NCI-H526 (cell line): ENCODE measurements around the gene EVA1C.
"Not testable (repeated sequence)": the region's sequence is repeated elsewhere in the genome, so short reads cannot be mapped to it uniquely, and the experiment has no call there.

ENCODE experiments used
- DNase-seq, 2 experiments: peaks; one replicate each; lab custom pipeline; 2025; lab: John Stamatoyannopoulos, UW

Gene EVA1C

DNA sequence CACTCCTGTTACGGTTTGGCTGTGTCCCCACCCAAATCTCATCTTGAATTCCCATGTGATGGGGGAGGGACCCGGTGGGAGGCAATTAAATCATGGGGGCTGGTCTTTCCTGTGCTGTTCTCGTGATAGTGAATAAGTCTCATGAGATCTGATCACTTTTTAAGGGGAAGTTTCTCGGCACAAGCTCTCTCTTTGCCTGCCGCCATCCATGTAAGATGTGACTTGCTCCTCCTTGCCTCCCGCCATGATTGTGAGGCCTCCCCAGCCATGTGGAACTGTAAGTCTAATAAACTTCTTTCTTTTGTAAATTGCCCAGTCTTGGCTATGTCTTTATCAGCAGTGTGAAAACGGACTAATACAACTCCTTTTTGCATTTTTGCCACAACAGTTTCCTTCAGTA lies 118.3 kb downstream of the EVA1C start:
- DNase-seq: not testable (repeated sequence)

DNA sequence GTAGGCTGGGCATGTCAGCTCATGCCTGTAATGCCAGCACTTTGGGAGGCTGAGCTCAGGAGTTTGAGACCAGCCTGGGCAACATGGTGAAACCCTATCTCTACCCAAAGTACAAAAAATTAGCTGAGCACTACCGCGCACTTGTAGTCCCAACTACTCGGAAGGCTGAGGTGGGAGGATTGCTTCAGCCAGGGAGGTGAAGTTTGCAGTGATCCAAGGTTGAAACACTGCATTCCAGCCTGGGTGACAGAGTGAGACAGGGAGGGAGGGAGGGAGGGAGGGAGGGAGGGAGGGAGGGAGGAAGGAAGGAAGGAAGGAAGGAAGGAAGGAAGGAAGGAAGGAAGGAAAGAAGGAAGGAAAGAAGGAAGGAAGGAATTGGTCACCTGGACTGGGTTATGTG lies 119.1 kb downstream of the EVA1C start:
- DNase-seq: not testable (repeated sequence)

DNA sequence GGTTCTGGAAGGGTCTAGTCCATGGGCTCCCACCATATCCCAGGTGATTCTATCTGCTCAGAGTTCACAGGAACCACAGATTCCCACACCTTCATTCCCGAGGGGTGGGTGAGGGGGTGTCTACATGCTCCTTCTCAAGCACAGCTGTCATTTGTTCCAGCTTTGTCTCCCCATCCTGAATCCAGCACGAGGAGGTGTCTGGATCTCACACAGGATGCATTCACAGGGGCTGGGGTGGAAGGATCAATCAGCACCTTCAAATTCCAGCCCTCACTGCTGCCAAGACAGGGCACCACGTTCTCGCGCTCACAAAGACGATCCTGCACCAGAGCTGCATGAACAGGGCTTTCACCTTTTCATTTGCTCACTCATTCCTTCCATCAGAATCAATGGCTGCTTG lies 120.1 kb downstream of the EVA1C start:
- DNase-seq: no peak

DNA sequence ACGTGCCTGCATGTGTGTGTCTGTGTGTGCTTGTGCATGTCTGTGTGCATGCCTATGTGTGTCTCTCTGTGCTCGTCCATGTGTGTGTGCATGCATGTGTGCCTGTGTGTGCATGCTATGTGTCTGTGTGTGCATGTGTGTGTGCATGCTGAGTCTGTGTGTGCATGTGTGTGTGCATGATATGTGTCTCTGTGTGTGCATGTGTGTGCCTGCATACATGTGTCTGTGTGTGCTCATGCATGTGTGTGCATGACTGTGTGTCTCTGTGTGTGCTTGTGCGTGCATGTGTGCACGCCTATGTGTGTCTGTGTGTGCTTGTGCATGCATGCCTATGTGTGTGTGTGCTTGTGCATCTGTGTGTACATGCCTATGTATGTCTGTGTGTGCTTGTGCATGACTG lies 120.5 kb downstream of the EVA1C start:
- DNase-seq: no peak

DNA sequence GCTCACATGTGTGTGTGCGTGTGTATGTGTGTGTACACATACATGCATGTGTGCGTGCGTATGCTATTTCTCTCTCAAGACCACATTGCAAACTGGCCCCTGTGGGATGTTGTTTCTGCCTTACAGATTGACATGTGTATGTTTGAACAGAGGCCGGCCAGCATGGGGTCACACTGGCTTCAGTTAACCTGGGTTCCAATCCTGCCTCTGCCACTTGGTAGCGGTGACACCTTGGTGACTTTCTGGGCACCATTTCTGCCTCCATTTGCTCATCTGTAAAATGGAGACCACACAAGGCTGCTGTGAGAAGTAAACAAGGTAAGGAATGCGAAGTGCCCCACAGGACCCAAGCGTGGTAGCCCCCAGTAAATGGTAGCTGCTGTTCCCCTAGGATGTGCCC lies 121.1 kb downstream of the EVA1C start:
- DNase-seq: no peak

DNA sequence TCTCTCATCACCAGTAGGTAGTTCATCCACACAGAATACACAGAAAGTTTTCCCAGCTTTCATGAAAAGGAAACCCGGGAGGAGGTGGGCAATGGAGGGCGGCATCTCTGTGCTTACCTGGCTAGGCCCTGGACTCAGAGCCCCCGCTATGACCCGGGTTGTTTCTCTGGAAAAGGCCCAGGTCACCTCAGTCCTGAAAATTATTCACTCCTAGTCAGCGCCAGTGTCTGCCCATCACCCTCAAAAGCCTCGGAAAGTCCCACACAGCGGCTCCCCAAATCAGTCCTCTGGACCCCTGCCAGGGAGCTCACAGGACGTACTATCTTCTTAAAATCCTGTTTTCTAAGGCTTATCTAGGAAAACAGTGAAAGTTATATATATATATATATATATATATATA lies 121.6 kb downstream of the EVA1C start:
- no peak for DNase-seq

DNA sequence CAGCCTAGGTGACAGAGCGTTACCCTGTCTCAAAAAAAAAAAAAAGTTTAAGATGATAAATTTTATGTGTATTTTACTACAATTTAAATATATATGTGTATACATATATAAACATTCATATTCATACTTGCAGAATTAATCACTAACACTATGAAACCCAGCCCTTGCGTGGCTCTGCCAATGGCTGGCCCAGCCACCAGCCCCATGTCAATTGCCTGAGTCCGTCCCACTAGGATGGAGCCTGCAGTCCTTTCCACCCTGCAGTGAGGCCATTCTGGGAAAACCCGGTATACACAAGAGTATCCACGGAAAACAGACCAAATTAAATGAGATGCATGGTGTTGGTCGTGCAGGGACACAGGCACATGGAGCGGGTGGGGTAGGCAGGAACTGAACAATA lies 123.1 kb downstream of the EVA1C start:
- no peak for DNase-seq

DNA sequence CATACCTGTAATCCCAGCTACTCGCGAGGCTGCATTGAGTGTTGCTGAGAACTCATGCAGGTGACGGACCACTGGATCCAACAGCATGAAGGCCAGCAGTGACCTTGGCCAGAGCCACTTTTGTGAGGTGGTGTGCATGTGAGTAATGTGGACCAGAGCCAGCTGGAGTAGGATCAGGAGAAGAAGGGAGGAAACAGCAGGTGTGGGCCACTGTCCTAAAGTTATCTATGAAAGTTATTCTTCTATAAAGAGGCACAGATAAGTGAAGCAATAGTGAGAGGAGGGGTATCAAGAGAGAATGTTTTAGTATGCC lies 125.0 kb downstream of the EVA1C start:
- DNase-seq: no peak

DNA sequence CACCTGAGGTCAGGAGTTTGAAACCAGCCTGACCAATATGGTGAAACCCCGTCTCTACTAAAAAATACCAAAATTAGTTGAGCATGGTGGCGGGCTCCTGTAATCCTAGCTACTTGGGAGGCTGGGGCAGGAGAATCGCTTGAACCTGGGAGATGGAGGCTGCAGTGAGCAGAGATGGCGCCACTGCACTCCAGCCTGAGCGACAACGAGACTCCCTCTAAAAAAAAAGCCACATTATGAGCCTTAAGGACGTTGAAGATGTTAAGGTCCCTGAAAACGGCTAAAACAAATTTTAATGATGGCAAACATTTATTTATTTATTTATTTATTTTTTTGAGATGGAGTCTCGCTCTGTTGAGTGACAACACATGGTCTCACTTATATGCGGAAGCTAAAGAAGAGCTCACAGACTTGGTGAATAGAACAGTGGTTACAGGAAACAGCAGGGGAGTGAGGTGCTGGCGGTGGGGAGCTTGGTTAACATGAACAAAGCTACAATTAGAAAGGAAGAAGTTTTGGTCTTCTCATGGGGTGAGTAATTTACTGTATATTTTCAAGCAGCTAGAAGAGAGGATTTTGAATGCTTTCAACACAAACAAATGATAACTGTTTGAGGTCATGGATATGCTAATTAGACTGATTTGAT lies 125.8 kb downstream of the EVA1C start:
- no peak for DNase-seq

DNA sequence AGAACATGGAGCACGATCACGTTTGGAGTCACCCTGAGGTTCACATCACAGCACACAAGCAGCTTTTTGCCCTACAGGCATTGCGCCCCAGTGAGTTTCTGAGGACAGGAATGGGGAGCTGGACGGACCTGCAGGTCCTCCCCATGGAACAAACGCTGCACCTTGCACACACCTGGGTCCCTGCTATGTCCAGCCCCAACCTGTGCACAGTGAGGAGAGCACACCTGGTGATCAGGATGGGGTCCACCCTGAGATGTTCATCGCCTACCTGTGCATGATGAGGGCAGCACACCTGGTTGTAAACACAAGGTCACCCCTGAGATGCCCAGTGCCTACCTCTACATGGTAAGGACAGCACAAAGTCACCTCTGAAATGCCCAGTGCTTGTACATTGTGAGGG lies 126.9 kb downstream of the EVA1C start:
- DNase-seq: no peak

DNA sequence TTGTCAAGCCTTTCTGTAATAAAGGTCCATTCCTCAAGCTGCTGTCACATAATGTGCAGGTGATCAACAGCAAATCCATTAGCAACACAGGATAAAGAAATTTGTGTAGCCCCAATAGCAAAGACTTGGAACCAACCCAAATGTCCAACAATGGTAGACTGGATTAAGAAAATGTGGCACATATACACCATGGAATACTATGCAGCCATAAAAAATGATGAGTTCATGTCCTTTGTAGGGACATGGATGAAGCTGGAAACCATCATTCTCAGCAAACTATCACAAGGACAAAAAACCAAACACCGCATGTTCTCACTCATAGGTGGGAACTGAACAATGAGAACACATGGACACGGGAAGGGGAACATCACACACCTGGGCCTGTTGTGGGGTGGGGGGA lies 130.6 kb downstream of the EVA1C start:
- not testable (repeated sequence) for DNase-seq

DNA sequence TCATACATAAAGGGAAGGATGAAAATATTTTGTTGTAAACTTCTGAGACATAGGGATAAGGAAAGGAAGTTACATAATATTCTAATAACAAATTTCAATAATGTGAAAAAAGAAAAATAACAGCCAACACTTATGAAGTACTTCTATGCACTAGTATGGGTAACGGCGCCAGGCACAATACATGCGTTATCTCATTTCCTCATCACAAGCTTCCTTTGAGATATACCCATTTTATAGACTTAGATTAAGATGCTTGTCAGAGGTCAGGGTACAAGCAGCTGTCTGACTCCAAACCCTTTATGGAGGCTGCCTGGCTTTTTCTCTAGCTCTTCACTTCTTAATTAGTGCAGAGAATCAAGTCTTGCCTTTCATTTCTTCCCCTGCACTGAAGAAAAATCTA lies 131.5 kb downstream of the EVA1C start:
- DNase-seq: no peak

DNA sequence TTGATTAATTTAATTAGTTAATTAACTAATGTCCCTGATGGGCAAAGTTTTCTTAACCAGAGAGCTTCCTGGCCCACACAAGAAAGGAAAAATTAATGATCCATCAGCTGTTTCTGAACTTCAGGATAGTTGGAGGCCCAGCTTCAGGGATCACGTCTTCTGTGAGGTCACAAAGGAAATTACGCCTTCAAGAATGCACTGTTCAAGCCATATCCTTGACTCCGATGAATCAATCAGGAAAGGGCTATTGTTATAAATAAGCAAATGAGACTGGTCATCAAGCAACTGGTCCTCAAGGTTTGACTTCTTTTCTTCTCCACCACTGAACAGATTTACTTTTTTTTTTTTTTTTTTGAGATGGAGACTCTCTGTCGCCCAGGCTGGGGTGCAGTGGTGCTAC lies 132.2 kb downstream of the EVA1C start:
- DNase-seq: no peak

DNA sequence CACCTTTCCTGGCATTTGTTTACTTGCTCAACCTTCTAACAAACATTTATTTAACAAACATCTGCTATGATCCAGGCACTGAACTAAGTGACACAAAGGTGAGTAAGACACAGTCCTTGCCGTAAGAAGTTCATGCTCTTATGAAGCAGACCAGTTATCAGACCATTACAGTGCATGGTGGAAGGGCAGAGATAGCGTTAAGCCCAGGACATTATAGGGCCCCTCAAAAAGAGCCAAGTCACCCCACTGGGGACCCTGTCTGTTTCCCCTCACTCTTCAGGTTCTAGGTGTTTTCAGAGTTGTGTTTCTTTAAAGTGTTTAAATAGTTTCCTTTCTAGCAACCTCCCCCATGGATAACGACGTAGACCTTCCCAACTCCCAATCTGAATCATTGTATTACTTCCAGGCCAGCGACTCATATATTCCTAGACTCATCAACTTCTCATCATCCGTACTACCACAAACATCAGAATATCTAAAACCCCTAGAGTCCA lies 133.5 kb downstream of the EVA1C start:
- no peak for DNase-seq

DNA sequence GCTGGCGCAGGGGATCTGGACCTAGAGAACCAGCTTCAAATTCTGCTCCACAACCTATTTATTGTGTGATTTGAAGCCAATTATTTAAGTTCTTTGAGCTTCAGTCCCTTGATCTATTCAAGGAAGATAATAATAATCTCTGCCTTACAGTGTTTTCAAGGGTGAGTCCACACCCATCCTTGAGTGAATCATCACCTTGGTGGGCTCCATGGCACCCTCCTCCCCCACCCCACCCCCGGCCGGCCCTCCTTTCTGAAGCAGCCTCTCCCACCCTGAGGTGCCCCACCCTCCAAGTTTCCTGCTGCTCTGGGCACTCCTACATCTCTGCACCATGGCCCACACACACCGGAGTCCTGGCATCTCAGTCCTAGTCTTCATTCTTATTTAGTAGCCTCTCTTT lies 134.5 kb downstream of the EVA1C start:
- no peak for DNase-seq

DNA sequence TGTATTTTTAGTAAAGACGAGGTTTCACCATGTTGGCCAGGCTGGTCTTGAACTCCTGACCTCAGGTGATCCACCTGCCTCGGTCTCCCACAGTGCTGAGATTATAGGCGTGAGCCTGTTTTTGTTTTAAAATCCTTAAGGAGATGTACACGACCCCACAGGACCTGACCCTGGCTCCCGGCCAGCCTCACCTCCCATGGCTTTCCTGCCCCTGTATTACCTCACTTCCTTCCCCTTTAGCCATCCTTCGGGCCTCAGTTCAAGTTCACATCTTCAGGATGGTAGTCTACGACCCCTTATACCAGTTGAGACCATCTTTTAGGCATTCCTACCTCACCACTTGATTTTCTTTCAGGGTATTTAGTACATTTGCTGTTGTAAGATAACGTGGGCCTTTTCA lies 136.5 kb downstream of the EVA1C start:
- no peak for DNase-seq

DNA sequence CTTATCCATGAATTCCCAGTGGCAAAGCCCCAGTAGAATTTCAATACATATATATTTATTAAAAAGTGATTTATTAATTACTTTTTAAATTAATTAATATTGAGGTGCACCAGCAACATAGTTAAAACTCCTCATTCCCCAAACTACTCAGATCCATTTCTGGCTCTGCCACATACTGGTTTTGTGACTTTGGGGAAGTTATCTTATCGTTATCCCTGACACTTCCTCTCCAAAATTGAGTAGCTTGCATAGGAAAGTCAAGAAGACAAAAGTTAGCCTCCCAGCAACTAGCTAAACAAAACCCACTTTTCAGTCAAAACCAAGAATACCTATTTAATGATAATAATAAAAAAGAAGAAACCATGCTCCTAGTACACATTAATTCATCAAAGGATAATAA lies 136.9 kb downstream of the EVA1C start:
- no peak for DNase-seq

DNA sequence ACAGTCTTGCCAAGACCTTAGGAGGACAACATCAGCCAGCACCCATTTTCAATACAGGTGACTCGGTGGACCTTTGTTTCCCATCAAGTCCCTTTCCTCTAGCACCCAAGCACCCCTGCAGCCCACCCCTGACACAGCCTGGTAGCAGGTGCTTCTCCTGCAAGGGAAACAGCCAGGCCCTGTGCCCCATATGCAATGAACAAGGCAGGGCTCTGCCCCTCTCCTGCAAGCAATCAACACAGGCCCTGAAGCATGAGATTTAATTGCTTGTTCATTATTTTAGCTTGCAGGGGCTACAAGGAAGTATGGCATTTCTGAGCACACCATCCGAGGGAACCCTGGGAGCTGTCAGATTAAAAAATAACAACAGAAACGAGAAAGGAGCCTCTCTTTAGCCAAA lies 137.4 kb downstream of the EVA1C start:
- no peak for DNase-seq

DNA sequence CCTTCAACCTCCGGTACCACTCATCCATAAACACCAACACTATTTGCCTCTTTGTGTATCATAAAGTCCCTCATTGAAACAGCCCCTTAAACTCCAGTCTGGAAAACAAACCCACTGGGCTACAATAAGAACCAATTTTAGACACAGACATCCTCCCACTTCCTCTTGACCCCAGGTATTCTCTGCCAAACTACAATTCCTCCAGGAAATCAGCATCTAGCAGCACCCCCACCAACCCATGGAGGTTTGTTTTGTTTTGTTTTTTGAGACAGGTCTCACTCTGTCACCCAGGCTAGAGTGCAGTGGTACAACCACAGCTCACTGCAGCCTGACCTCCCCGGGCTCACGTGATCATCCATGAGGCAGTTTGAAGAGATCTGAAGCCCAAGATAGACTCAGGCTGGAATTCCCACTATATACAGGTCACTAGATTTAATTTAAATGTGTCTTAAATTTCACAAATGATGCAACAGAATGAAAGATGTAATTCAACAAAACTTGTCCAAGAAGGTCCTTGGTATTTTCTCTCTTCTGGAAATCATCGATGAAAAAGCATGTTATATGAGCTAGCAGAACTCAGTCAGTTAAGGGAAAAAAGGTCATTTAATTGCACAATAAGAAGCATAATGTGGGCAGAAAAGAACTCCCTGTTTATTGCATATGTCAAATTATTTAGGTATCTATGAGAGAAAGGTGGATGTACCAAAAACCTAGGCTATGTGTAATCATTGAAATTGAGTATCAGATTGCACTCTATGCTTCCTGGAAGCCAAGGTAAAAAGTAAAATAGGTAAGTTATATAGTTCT lies 142.5 kb downstream of the EVA1C start:
- DNase-seq: no peak

DNA sequence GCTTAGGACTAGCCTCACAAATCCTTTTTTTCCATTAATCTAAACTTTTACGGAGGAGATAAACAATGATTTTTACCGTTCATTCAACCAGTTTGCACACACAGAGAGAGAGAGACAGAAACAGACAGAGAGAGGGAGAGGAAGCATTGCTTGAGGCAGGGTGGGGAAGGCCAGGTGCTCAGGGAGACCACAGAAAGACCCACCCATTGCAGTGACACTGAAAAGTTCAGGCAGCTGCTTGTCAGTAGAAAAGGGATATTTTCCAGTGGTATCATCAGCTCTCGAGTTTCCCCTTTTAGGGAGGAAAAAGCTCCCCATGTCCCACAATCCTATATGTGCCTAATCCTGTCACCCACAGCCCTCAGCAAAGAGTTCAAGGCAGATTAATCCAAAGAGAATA lies 145.6 kb downstream of the EVA1C start:
- DNase-seq: no peak

DNA sequence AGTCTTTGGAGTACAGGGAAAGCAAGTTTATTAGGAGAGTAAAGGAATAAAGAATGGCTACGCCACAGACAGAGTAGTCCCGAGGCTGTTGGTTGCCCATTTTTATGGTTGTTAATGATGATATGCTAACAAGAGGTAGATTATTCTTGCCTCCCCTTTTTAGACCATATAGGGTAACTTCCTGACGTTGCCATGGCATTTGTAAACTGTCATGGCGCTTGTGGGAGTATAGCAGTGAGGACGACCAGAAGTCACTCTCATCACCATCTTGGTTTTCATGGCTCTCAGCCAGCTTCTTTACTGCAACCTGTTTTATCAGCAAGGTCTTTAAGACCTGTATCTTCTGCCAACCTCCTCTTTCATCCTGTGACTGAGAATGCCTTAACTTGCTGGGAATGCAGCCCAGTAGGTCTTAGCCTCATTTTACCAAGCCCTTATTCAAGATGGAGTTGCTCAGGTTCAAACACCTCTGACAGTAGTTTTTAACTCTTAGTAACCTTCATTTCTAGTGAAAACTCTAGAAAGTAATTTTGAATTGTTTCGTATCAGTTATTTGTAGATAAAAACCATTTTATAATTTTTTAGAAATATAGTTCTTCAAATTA lies 146.6 kb downstream of the EVA1C start:
- no peak for DNase-seq

DNA sequence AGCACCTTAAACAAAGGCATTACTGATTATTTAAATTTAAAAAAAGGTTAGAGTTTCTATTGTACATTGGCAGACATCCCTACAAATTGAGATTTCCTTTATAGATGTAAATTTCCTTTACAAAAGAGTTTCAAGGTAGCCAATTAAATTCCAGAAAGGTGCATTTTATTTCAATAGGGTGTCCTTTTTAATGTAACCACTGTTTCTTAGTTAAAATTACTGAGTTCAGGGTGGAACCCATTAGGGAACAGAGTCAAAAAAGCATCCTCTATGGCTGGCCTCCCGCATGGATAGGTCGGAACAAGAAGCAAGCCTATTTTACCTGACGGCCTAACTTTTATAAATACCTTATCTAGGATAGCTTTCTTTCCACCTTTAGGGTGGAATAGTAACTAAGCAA lies 148.4 kb downstream of the EVA1C start:
- DNase-seq: no peak

DNA sequence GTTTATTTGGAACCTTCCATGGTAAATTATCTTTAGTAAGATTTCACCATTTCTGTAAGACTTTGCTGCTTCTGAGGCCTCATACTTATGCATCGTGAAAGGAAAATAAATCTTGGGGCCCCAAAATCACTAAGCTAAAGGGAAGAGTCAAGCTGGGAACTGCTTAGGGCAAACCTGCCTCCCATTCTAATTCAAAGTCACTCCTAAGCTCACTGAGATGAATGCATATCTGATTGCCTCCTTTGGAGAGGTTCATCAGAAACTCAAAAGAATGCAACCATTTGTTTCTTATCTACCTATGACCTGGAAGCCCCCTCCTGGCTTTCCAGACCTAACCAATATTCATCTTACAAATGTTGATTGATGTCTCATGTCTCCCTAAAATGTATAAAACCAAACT lies 149.0 kb downstream of the EVA1C start:
- not testable (repeated sequence) for DNase-seq
